ENCODE data around the gene GBE1. TPM values are rescaled to one million over a fixed set of nuclear protein-coding genes. Genes with fewer than 3 reads are reported as not detected.

Gene GBE1
- polyA plus RNA-seq, 3 donors = 7.7 to 21.7 (median 19.1) TPM

GRCh38 chr3:81466201-81466560 lies 295.3 kb downstream of the GBE1 start:
- H3K27me3 Mint-ChIP-seq (ENCODE audit: low read depth in 3 of 3) = no peaks in the 10 kb centered on the region
- no peak for TF ChIP-seq CTCF (IDR thresholded peaks at IDR 0.05)
- H3K9ac ChIP-seq (ENCODE audit: insufficient read depth, low read length, poor library complexity, severe bottlenecking) = no peak overlapping the region
- H3K4me2 ChIP-seq (replicated peaks; ENCODE audit: extremely low read depth, low read length, poor library complexity, severe bottlenecking) = no peak overlapping the region
- intact Hi-C loops (cut with micrococcal nuclease) = no loop called here
- 100% methylated on average over 1 of the region's 1 CpG for WGBS (ENCODE audit: insufficient coverage)
- no peaks in the 10 kb centered on the region for H3K36me3 ChIP-seq (replicated peaks in 1 of 2; ENCODE audit: control insufficient read depth in 1 of 2, insufficient read depth in 2 of 2, low read length in 2 of 2)
- no peaks in the 10 kb centered on the region for H3K79me2 ChIP-seq (ENCODE audit: insufficient read depth, low read length)
- H3K4me1 Mint-ChIP-seq = no peaks in the 10 kb centered on the region
- no peak overlapping the region for H3K4me3 Mint-ChIP-seq
- H3K27me3 ChIP-seq (ENCODE audit: control insufficient read depth in 2 of 2, insufficient read depth in 2 of 2, low read length in 2 of 2) = no peaks in the 10 kb centered on the region
- H3K27ac ChIP-seq (ENCODE audit: low read depth in 1 of 2, low read length in 2 of 2) = no peak overlapping the region
- no peaks in the 10 kb centered on the region for H3K4me1 ChIP-seq (ENCODE audit: control insufficient read depth in 1 of 2, insufficient read depth in 2 of 2, low read length in 2 of 2)
- H3K4me3 ChIP-seq (replicated peaks in 1 of 3; ENCODE audit: low read depth in 2 of 3, low read length in 3 of 3) = no peak overlapping the region
- no peak for DNase-seq
- H3K9me3 Mint-ChIP-seq = no peaks in the 10 kb centered on the region
- H3K36me3 Mint-ChIP-seq = no peaks in the 10 kb centered on the region
- no peaks in the 10 kb centered on the region for H4K20me1 ChIP-seq (ENCODE audit: insufficient read depth, low read length)
- H2AFZ ChIP-seq (ENCODE audit: insufficient read depth, low read depth, low read length, poor library complexity, severe bottlenecking) = no peak overlapping the region
- H3K9me3 ChIP-seq (replicated peaks in 1 of 2; ENCODE audit: control insufficient read depth in 1 of 2, insufficient read depth in 1 of 2, low read length in 2 of 2) = no peaks in the 10 kb centered on the region
- H3K27ac Mint-ChIP-seq = no peak overlapping the region

- intact Hi-C loops (cut with micrococcal nuclease) = no loop called here
- Mint-ChIP-seq H3K36me3 (no peaks in the 10 kb centered on the region), H3K9me3 (no peaks in the 10 kb centered on the region), H3K27me3 (ENCODE audit: low read depth in 3 of 3) (no peaks in the 10 kb centered on the region), H3K4me3 (no peak overlapping the region), H3K27ac (no peak overlapping the region), H3K4me1 (no peaks in the 10 kb centered on the region)
- H3K27ac ChIP-seq (ENCODE audit: low read depth in 1 of 2, low read length in 2 of 2) = no peak overlapping the region
- no CpG with 5 or more reads among the region's 7 CpGs for WGBS (ENCODE audit: insufficient coverage)
- H3K4me2 ChIP-seq (replicated peaks; ENCODE audit: extremely low read depth, low read length, poor library complexity, severe bottlenecking) = no peak overlapping the region
- H3K4me1 ChIP-seq (ENCODE audit: control insufficient read depth in 1 of 2, insufficient read depth in 2 of 2, low read length in 2 of 2) = no peaks in the 10 kb centered on the region
- no peak overlapping the region for H3K4me3 ChIP-seq (replicated peaks in 1 of 3; ENCODE audit: low read depth in 2 of 3, low read length in 3 of 3)
- no peaks in the 10 kb centered on the region for H3K27me3 ChIP-seq (ENCODE audit: control insufficient read depth in 2 of 2, insufficient read depth in 2 of 2, low read length in 2 of 2)
- no peak overlapping the region for H3K9ac ChIP-seq (ENCODE audit: insufficient read depth, low read length, poor library complexity, severe bottlenecking)
- H3K36me3 ChIP-seq (replicated peaks in 1 of 2; ENCODE audit: control insufficient read depth in 1 of 2, insufficient read depth in 2 of 2, low read length in 2 of 2) = no peaks in the 10 kb centered on the region
- no peak overlapping the region for H2AFZ ChIP-seq (ENCODE audit: insufficient read depth, low read depth, low read length, poor library complexity, severe bottlenecking)
- no peaks in the 10 kb centered on the region for H4K20me1 ChIP-seq (ENCODE audit: insufficient read depth, low read length)
- H3K79me2 ChIP-seq (ENCODE audit: insufficient read depth, low read length) = no peaks in the 10 kb centered on the region
- H3K9me3 ChIP-seq (replicated peaks in 1 of 2; ENCODE audit: control insufficient read depth in 1 of 2, insufficient read depth in 1 of 2, low read length in 2 of 2) = no peaks in the 10 kb centered on the region
- no peak for DNase-seq
- no peak for TF ChIP-seq CTCF (IDR thresholded peaks at IDR 0.05)
Measured at GRCh38 chr3:81465510-81466200, 295.8 kb downstream of the GBE1 start.

Data from CD14-positive monocyte (primary cell).